DND-41 (cell line): ENCODE results near the gene SH2D4B.

Experiments used
- ATAC-seq: fragments of 200-7000 bp; cut with Tn5 transposase; 3 replicates; pipeline ENCODE4 v1.9.1; 2021; ENCODE audit warnings: low read depth; ENCODE audit not compliant: insufficient read depth
- DNase-seq: peaks from one replicate; pipeline ENCODE4 v3.0.0-alpha.2; 2020
- H2AFZ ChIP-seq: 2 replicates; pipeline ENCODE4 v1.6.0; 2012; ENCODE audit warnings: low read depth, low read length
- H3K27ac ChIP-seq: 2 replicates; pipeline ENCODE4 v1.5.1; 2012; ENCODE audit warnings: low read length, inconsistent platforms
- H3K27me3 ChIP-seq: fragments of 200-600 bp; sonication (generic); 2 replicates; pipeline ENCODE4 v1.6.0; 2012; ENCODE audit warnings: low read length, mild to moderate bottlenecking, inconsistent platforms; ENCODE audit not compliant: insufficient read depth, poor library complexity
- H3K36me3 ChIP-seq: 2 replicates; pipeline ENCODE4 v1.5.1; 2012; ENCODE audit warnings: low read length, inconsistent platforms; ENCODE audit not compliant: insufficient read depth
- H3K4me1 ChIP-seq: 2 replicates; pipeline ENCODE4 v1.5.1; 2012; ENCODE audit warnings: mild to moderate bottlenecking, low read length; ENCODE audit not compliant: insufficient read depth
- H3K4me2 ChIP-seq: 2 replicates; pipeline ENCODE4 v1.6.0; 2012; ENCODE audit warnings: mild to moderate bottlenecking, moderate library complexity, low read length, inconsistent platforms; ENCODE audit not compliant: insufficient read depth
- H3K4me3 ChIP-seq, 2 experiments: fragments of 200-600 bp in 1 of 2; shearing (Covaris generic) in 1 of 2; 2 replicates each; pipeline ENCODE4 v1.5.1; 2012 to 2016; ENCODE audit warnings: inconsistent platforms in 2 of 2, low read length in 2 of 2, mild to moderate bottlenecking in 2 of 2, low read depth in 1 of 2, moderate library complexity in 1 of 2
- H3K79me2 ChIP-seq: 2 replicates; pipeline ENCODE4 v1.6.0; 2012; ENCODE audit warnings: low read length, inconsistent platforms; ENCODE audit not compliant: insufficient read depth
- H3K9ac ChIP-seq: 2 replicates; pipeline ENCODE4 v1.6.0; 2012; ENCODE audit warnings: low read depth, mild to moderate bottlenecking, inconsistent platforms, low read length, moderate library complexity
- H3K9me3 ChIP-seq: 2 replicates; pipeline ENCODE4 v1.5.1; 2012; ENCODE audit warnings: low read length, moderate library complexity, mild to moderate bottlenecking, inconsistent platforms; ENCODE audit not compliant: insufficient read depth, severe bottlenecking
- H4K20me1 ChIP-seq: 2 replicates; pipeline ENCODE4 v1.6.0; 2012; ENCODE audit warnings: low read length; ENCODE audit not compliant: insufficient read depth
- EZH2 ChIP-seq: IDR thresholded peaks from 3 replicates; pipeline ENCODE4 v1.6.1; 2012; ENCODE audit warnings: borderline replicate concordance, low read depth, mild to moderate bottlenecking, moderate library complexity, low read length, inconsistent platforms; ENCODE audit not compliant: severe bottlenecking
- TF ChIP-seq, protein P1 (sequence below): IDR thresholded peaks from 2 replicates; pipeline ENCODE4 v1.5.1; 2012; ENCODE audit warnings: borderline replicate concordance, low read length, moderate library complexity, mild to moderate bottlenecking; ENCODE audit not compliant: poor library complexity, severe bottlenecking; ENCODE audit errors: extremely low read depth

Gene SH2D4B

DNA sequence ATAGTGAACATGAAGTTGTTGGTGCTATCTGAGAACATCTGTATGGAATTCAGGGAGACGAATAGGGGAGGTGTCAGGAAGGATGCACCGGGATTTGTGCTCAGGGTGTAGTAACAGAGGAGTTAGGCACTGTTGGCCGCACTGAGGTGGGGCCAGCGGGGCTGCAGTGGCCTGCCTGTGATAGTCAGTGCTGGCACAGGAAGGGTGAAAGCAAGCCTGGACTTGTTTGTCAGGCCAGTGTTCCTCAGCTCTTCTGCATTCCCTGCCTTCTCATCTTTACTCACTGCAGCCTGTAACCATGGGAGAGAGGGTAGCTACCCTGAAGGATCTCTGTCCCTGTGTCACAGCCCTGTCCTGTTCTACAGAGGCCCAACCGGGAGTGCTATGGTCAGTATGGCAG is 81.3 kb downstream of the SH2D4B start:
- Histone ChIP-seq H3K27me3 (no peaks in the 10 kb centered on the region), H2AFZ (no peak overlapping the region), H3K4me2 (no peak overlapping the region), H3K9ac (no peak overlapping the region), H3K4me3 (no peak overlapping the region), H4K20me1 (no peaks in the 10 kb centered on the region), H3K36me3 (no peaks in the 10 kb centered on the region), H3K9me3 (no peaks in the 10 kb centered on the region), H3K4me1 (no peaks in the 10 kb centered on the region), H3K27ac (no peak overlapping the region), H3K79me2 (no peaks in the 10 kb centered on the region)
- TF ChIP-seq, protein P1, sequence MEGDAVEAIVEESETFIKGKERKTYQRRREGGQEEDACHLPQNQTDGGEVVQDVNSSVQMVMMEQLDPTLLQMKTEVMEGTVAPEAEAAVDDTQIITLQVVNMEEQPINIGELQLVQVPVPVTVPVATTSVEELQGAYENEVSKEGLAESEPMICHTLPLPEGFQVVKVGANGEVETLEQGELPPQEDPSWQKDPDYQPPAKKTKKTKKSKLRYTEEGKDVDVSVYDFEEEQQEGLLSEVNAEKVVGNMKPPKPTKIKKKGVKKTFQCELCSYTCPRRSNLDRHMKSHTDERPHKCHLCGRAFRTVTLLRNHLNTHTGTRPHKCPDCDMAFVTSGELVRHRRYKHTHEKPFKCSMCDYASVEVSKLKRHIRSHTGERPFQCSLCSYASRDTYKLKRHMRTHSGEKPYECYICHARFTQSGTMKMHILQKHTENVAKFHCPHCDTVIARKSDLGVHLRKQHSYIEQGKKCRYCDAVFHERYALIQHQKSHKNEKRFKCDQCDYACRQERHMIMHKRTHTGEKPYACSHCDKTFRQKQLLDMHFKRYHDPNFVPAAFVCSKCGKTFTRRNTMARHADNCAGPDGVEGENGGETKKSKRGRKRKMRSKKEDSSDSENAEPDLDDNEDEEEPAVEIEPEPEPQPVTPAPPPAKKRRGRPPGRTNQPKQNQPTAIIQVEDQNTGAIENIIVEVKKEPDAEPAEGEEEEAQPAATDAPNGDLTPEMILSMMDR = no peak
- TF ChIP-seq EZH2 = no peak
- ATAC-seq (no peak), DNase-seq (no peak)

DNA sequence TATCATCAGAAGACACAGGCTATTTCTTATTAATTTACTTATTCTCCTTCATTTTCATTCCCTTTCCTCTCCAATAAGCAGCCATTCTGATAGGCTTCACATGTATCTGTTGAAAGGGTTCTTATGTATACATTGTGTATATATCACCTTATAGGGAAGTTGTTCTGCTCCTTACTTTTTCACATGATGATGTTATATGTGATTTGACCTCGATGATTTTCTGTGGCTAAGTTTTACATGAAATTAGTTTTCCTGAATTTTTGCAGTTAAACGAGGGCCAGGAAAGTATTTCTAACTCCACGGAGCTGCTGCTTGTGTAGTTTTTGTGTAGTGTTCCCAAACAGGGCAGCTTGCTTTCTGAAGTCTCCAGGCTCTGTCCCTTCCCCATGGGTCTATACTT is 84.5 kb downstream of the SH2D4B start:
- Histone ChIP-seq H3K4me1 (no peaks in the 10 kb centered on the region), H3K9ac (no peak overlapping the region), H3K4me3 (no peak overlapping the region), H3K79me2 (no peaks in the 10 kb centered on the region), H3K36me3 (no peaks in the 10 kb centered on the region), H3K27ac (no peak overlapping the region), H3K4me2 (no peak overlapping the region), H4K20me1 (no peaks in the 10 kb centered on the region), H3K27me3 (no peaks in the 10 kb centered on the region), H2AFZ (no peak overlapping the region), H3K9me3 (no peaks in the 10 kb centered on the region)
- no peak for DNase-seq
- TF ChIP-seq, protein P1 = no peak
- ATAC-seq = no peak

DNA sequence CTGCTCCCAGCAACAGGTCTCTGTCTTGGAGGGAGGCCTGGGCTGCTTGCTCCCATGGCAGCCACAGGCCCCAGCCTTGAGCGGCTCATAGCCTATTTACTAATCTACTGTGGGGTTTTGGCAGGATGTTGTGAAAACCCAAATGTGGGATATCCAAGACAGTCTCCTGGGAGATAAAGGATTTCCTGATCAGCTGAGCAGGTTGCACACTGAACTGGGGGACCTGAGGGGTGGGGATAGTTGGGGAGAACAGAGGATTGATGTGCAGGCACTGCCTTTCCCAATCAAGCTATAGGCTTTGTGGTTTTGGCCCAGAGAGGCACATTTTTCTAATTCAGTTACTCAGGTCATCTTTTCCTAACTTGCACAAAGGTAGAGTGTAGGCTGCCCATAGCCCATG is 92.6 kb downstream of the SH2D4B start:
- Histone ChIP-seq H3K27ac (no peak overlapping the region), H3K4me3 (no peak overlapping the region), H3K27me3 (no peaks in the 10 kb centered on the region), H3K9ac (no peak overlapping the region), H3K4me2 (no peak overlapping the region), H3K4me1 (no peaks in the 10 kb centered on the region), H4K20me1 (no peaks in the 10 kb centered on the region), H3K9me3 (no peaks in the 10 kb centered on the region), H3K79me2 (no peaks in the 10 kb centered on the region), H2AFZ (no peak overlapping the region), H3K36me3 (no peaks in the 10 kb centered on the region)
- TF ChIP-seq, protein P1 = no peak
- TF ChIP-seq EZH2 = no peak
- DNase-seq (no peak), ATAC-seq (no peak)

DNA sequence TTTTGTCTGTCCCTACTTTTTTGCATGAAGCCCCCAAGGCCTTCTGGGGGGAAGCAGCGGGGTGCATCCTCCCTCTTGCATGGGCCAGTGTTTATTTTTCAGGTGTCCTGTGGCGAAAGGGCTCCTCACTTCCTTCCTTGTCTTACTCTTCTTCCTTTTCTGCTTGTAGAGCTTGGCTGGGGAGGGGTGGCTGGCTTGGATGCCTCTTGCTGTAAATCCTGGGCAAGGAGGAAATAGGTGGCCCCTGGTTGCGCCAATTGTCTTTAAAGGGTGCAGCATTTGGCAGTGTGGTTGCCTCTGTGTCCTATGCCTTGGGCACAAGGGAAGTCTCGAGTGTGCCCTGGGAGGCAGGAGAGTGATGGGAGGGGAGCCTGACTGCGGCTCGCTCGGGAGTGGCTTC is 95.0 kb downstream of the SH2D4B start:
- Histone ChIP-seq H3K27ac (no peak overlapping the region), H3K4me1 (no peaks in the 10 kb centered on the region), H3K27me3 (no peaks in the 10 kb centered on the region), H2AFZ (no peak overlapping the region), H3K4me2 (no peak overlapping the region), H4K20me1 (no peaks in the 10 kb centered on the region), H3K9me3 (no peaks in the 10 kb centered on the region), H3K36me3 (no peaks in the 10 kb centered on the region), H3K9ac (no peak overlapping the region), H3K79me2 (no peaks in the 10 kb centered on the region), H3K4me3 (no peak overlapping the region)
- no peak for ATAC-seq
- no peak for DNase-seq
- no peak for TF ChIP-seq EZH2
- TF ChIP-seq, protein P1 = no peak
